ENCODE results near the gene STX8.

DNA sequence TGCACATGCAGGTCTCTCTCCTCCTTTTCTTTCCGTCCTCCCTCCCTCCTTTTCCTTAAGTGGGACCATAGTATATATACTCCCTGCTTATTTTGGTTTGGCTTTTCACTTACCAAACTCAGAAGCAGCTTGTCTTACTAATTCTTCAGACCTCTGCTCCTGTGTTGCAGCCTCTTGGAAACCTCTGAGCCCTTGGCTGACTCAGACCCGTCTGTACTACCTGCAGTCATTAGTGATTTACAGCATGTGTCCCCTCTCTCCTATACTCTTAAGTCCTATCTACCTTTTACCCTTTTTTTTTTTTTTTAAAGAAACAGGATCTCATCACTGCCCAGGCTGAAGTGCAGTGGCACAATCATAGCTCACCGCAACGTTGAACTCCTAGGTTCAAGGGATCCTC lies 207.0 kb downstream of the STX8 start:
- TF ChIP-seq, protein P1, sequence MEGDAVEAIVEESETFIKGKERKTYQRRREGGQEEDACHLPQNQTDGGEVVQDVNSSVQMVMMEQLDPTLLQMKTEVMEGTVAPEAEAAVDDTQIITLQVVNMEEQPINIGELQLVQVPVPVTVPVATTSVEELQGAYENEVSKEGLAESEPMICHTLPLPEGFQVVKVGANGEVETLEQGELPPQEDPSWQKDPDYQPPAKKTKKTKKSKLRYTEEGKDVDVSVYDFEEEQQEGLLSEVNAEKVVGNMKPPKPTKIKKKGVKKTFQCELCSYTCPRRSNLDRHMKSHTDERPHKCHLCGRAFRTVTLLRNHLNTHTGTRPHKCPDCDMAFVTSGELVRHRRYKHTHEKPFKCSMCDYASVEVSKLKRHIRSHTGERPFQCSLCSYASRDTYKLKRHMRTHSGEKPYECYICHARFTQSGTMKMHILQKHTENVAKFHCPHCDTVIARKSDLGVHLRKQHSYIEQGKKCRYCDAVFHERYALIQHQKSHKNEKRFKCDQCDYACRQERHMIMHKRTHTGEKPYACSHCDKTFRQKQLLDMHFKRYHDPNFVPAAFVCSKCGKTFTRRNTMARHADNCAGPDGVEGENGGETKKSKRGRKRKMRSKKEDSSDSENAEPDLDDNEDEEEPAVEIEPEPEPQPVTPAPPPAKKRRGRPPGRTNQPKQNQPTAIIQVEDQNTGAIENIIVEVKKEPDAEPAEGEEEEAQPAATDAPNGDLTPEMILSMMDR (IDR thresholded peaks at IDR 0.05; ENCODE audit: insufficient read depth, low read depth, low read length) = no peak
- TF ChIP-seq EZH2 (IDR thresholded peaks at IDR 0.05; ENCODE audit: insufficient read depth, low read length) = no peak

Data from astrocyte (in vitro differentiated cells and primary cell).